OCI-LY3 (cell line): ENCODE measurements around the gene SAMD8.
"Not testable (repeated sequence)": the region's sequence is repeated elsewhere in the genome, so short reads cannot be mapped to it uniquely, and the experiment has no call there.

Source experiments
- H2AFZ ChIP-seq: fragments of 200-600, 300-600 bp; shearing (Covaris generic); 2 replicates; pipeline ENCODE4 v1.6.0; 2014; ENCODE audit warnings: antibody characterized with exemption, low read depth, low read length
- H3K27ac ChIP-seq: fragments of 200-600, 300-600 bp; sonication (generic); 2 replicates; pipeline ENCODE4 v1.5.1; 2014; ENCODE audit warnings: mild to moderate bottlenecking, low read length, moderate library complexity, mixed read lengths
- H3K27me3 ChIP-seq: fragments of 200-600, 300-600 bp; sonication (generic); 2 replicates; pipeline ENCODE4 v1.6.1; 2014; ENCODE audit warnings: low read depth, low read length, mixed read lengths
- H3K36me3 ChIP-seq: fragments of 200-600, 300-600 bp; sonication (generic); replicated peaks from 2 replicates; pipeline ENCODE3; 2014; ENCODE audit warnings: low read depth, low read length, mixed read lengths
- H3K4me1 ChIP-seq: fragments of 300-600, 200-600 bp; sonication (generic); 2 replicates; pipeline ENCODE4 v1.6.1; 2014; ENCODE audit warnings: low read length, mixed read lengths
- H3K4me2 ChIP-seq: fragments of 200-600, 300-600 bp; sonication (generic); 2 replicates; pipeline ENCODE4 v1.6.1; 2014; ENCODE audit warnings: low read length, mixed read lengths
- H3K4me3 ChIP-seq: fragments of 300-600, 200-600 bp; sonication (generic); 2 replicates; pipeline ENCODE4 v1.5.1; 2014; ENCODE audit warnings: antibody characterized with exemption, mild to moderate bottlenecking, low read length, moderate library complexity
- H3K79me2 ChIP-seq: fragments of 300-600, 200-600 bp; shearing (Covaris generic); 2 replicates; pipeline ENCODE4 v1.6.1; 2014; ENCODE audit warnings: mild to moderate bottlenecking, low read length, mixed read lengths
- H3K9ac ChIP-seq: fragments of 300-600, 200-600 bp; shearing (Covaris generic); 2 replicates; pipeline ENCODE4 v1.6.0; 2014; ENCODE audit warnings: mild to moderate bottlenecking, low read length, moderate library complexity
- H3K9me3 ChIP-seq: fragments of 200-600, 300-600 bp; shearing (Covaris generic); 2 replicates; pipeline ENCODE4 v1.6.1; 2014; ENCODE audit warnings: low read length, mixed read lengths; ENCODE audit not compliant: insufficient read depth
- H4K20me1 ChIP-seq: fragments of 200-600, 300-600 bp; sonication (generic); 2 replicates; pipeline ENCODE4 v1.6.1; 2016; ENCODE audit warnings: low read length, mixed read lengths; ENCODE audit not compliant: insufficient read depth
- CTCF ChIP-seq: fragments of 200-600, 300-600 bp; sonication (generic); IDR thresholded peaks from 2 replicates; pipeline ENCODE4 v1.5.1; 2014; ENCODE audit warnings: antibody characterized with exemption, low read length, low read depth
- EZH2phosphoT487 ChIP-seq: fragments of 200-600 bp; shearing (Covaris generic); IDR thresholded peaks from 2 replicates; pipeline ENCODE4 v1.6.1; 2018; ENCODE audit warnings: antibody characterized with exemption, mixed run types, low read depth

The SAMD8 gene

DNA sequence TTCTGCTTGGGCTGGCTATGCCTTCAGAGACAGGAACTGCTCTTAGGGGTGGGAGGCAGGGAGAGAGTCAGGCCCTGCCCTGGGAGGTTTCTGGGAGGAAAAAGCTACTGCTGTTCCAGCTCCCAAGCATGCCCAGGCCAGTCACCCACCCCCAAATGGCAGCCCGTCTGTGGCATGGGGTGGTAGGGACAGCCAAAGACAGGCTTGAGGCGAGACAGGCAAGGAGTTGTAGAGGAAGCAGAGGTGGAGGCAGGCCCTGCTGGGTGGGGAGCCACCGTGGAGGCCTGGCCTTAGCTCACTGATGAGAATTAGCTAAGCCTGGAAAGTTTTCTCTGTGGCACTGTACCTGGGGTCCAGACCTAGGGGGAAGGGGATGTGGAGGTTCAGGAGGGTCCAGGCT lies 6.6 kb upstream of the SAMD8 start:
- no peak overlapping the region for H2AFZ ChIP-seq
- TF ChIP-seq CTCF, result no peak
- no peak for TF ChIP-seq EZH2phosphoT487
- no peaks in the 10 kb centered on the region for H3K9me3 ChIP-seq
- H4K20me1 ChIP-seq, result no peaks in the 10 kb centered on the region
- H3K36me3 ChIP-seq, result no peaks in the 10 kb centered on the region
- no peaks in the 10 kb centered on the region for H3K27me3 ChIP-seq
- no peaks in the 10 kb centered on the region for H3K79me2 ChIP-seq
- H3K27ac ChIP-seq, result no peak overlapping the region
- no peak overlapping the region for H3K4me2 ChIP-seq
- no peak overlapping the region for H3K4me3 ChIP-seq
- peaks cover 6% of the 10 kb centered on the region; the same call in 1 of the 2 replicates for H3K4me1 ChIP-seq
- no peak overlapping the region for H3K9ac ChIP-seq

- no peaks in the 10 kb centered on the region for H3K27me3 ChIP-seq
- no peaks in the 10 kb centered on the region for H3K9me3 ChIP-seq
- H3K27ac ChIP-seq, result no peak overlapping the region
- 0 out of 2 replicates have a peak overlapping the region, but pooled peaks have one; percentile 33 for H3K4me2 ChIP-seq
- H3K4me3 ChIP-seq, result no peak overlapping the region
- no peaks in the 10 kb centered on the region for H4K20me1 ChIP-seq
- H2AFZ ChIP-seq, result no peak overlapping the region
- no peaks in the 10 kb centered on the region for H3K79me2 ChIP-seq
- no peaks in the 10 kb centered on the region for H3K36me3 ChIP-seq
- peaks cover 6% of the 10 kb centered on the region; the same call in 1 of the 2 replicates for H3K4me1 ChIP-seq
- no peak overlapping the region for H3K9ac ChIP-seq
- TF ChIP-seq EZH2phosphoT487, result no peak
Measured at GRCh38 chr10:75105576-75106197, 5.8 kb upstream of the SAMD8 start.

DNA sequence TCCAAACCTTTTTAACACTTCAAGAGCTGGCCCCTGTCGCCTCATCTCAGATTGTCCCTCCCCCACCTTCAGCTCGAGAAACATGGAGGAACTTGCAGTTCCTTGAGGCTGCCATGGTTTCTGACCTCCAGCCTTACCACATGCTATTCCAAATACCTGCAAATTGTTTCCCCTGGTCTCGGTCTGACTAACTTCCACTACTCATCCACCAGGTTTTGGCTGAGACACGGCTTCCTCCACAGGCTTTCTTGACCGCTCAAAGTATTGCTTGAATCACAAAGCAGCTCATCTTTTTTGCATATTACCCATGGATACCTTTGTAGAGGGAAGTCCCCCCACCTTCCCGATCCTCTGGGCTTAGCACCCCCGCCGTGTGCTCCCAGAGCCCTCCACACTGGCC lies 5.2 kb upstream of the SAMD8 start:
- no peak for TF ChIP-seq EZH2phosphoT487
- no peak overlapping the region for H3K9ac ChIP-seq
- H3K4me3 ChIP-seq, result 0 out of 2 replicates have a peak overlapping the region, but pooled peaks have one; percentile 42
- H3K4me1 ChIP-seq, result peaks cover 6% of the 10 kb centered on the region; the same call in 1 of the 2 replicates
- no peaks in the 10 kb centered on the region for H4K20me1 ChIP-seq
- no peaks in the 10 kb centered on the region for H3K79me2 ChIP-seq
- peak overlapping the region; percentile 52 for H2AFZ ChIP-seq
- H3K27me3 ChIP-seq, result no peaks in the 10 kb centered on the region
- H3K36me3 ChIP-seq, result no peaks in the 10 kb centered on the region
- H3K4me2 ChIP-seq, result peak overlapping the region; percentile 33
- no peaks in the 10 kb centered on the region for H3K9me3 ChIP-seq
- H3K27ac ChIP-seq, result no peak overlapping the region

DNA sequence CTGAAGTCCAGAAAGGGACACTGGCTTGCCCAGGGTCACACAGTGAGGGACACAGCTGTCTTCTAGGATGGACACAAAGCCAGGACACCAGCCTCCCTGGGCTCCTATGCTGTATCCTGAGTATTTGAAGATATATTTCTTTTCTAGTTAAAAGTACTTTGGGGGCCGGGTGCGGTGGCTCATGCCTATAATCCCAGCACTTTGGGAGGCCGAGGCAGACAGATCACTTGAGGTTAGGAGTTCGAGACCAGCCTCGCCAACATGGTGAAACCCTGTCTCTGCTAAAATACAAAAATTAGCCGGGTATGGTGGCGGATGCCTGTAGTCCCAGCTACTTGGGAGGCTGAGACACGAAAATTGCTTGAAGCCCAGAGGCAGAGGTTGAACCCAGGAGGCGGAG lies 4.6 kb upstream of the SAMD8 start:
- not testable (repeated sequence) for H3K4me3 ChIP-seq, H3K27ac ChIP-seq, H3K9me3 ChIP-seq, H3K36me3 ChIP-seq, H3K4me1 ChIP-seq, H3K4me2 ChIP-seq, H3K79me2 ChIP-seq, H3K27me3 ChIP-seq, H3K9ac ChIP-seq, H2AFZ ChIP-seq, H4K20me1 ChIP-seq

GRCh38 chr10:75107756-75108683 lies 3.4 kb upstream of the SAMD8 start:
- Histone ChIP-seq H3K9me3 (no peaks in the 10 kb centered on the region), H4K20me1 (peaks cover 5% of the 10 kb centered on the region; the same call in 1 of the 2 replicates), H3K4me1 (peaks cover 10% of the 10 kb centered on the region; the same call in 1 of the 2 replicates), H2AFZ (no peak overlapping the region), H3K27ac (no peak overlapping the region), H3K9ac (no peak overlapping the region), H3K36me3 (no peaks in the 10 kb centered on the region), H3K4me3 (no peak overlapping the region), H3K79me2 (peaks cover 14% of the 10 kb centered on the region), H3K4me2 (no peak overlapping the region), H3K27me3 (no peaks in the 10 kb centered on the region)
- TF ChIP-seq EZH2phosphoT487 (no peak), CTCF (no peak)
